GM23338 (cell line): Measurements from ENCODE around the gene ARL15. TPM values are rescaled to one million over a fixed set of nuclear protein-coding genes. Genes with fewer than 3 reads are reported as not detected.

Experiments
- ATAC-seq: fragments of 200-7000 bp; cut with Tn5 transposase; 3 replicates; pipeline ENCODE4 v1.9.1; 2020
- DNase-seq: peaks from one replicate; pipeline ENCODE4 v3.0.0-alpha.2; 2015; ENCODE audit warnings: low spot score
- H2AFZ ChIP-seq: fragments of 200-600 bp; sonication (generic); 2 replicates; pipeline ENCODE4 v1.8.0; 2016; ENCODE audit warnings: antibody characterized with exemption, mild to moderate bottlenecking, moderate library complexity
- H3F3A ChIP-seq: fragments of 200-600 bp; sonication (generic); replicated peaks from 2 replicates; pipeline ENCODE4 v1.8.0; 2017; ENCODE audit warnings: antibody characterized with exemption, mixed run types, low read depth
- H3K27ac ChIP-seq: fragments of 200-600 bp; sonication (generic); 2 replicates; pipeline ENCODE4 v1.6.1; 2016; ENCODE audit warnings: low read depth
- H3K27me3 ChIP-seq: fragments of 200-600 bp; sonication (generic); 2 replicates; pipeline ENCODE4 v1.8.0; 2016; ENCODE audit warnings: mild to moderate bottlenecking, mixed run types, moderate library complexity; ENCODE audit not compliant: insufficient read depth
- H3K36me3 ChIP-seq: fragments of 200-600 bp; sonication (generic); 2 replicates; pipeline ENCODE4 v1.8.0; 2016; ENCODE audit warnings: mild to moderate bottlenecking; ENCODE audit not compliant: insufficient read depth
- H3K4me1 ChIP-seq: fragments of 200-600 bp; sonication (generic); 2 replicates; pipeline ENCODE4 v1.8.0; 2016; ENCODE audit warnings: mild to moderate bottlenecking, moderate library complexity; ENCODE audit not compliant: insufficient read depth
- H3K4me2 ChIP-seq: fragments of 200-600 bp; sonication (generic); 2 replicates; pipeline ENCODE4 v1.7.1; 2017; ENCODE audit warnings: mixed run types
- H3K4me3 ChIP-seq: fragments of 200-600 bp; sonication (generic); 2 replicates; pipeline ENCODE4 v1.6.1; 2016; ENCODE audit warnings: mixed run types
- H3K79me2 ChIP-seq: fragments of 200-600 bp; sonication (generic); replicated peaks from 2 replicates; pipeline ENCODE4 v1.8.0; 2017; ENCODE audit warnings: mild to moderate bottlenecking; ENCODE audit not compliant: insufficient read depth
- H3K9me2 ChIP-seq: fragments of 200-600 bp; sonication (generic); 2 replicates; pipeline ENCODE4 v1.8.0; 2017; ENCODE audit not compliant: insufficient read depth
- H4K20me1 ChIP-seq: fragments of 200-600 bp; sonication (generic); replicated peaks from 2 replicates; pipeline ENCODE4 v1.8.0; 2017; ENCODE audit warnings: mild to moderate bottlenecking; ENCODE audit not compliant: insufficient read depth
- H3K27ac Mint-ChIP-seq: 2 replicates; pipeline ENCODE4 v1.8.0; 2020; ENCODE audit warnings: inconsistent platforms, mild to moderate bottlenecking, moderate library complexity, mixed read lengths
- H3K27me3 Mint-ChIP-seq: 3 replicates; pipeline ENCODE4 v1.8.0; 2022; ENCODE audit warnings: low read depth, mild to moderate bottlenecking, moderate library complexity, mixed read lengths, inconsistent platforms; ENCODE audit not compliant: insufficient read depth, poor library complexity
- H3K36me3 Mint-ChIP-seq: 3 replicates; pipeline ENCODE4 v1.8.0; 2021; ENCODE audit warnings: low read depth, mild to moderate bottlenecking, inconsistent platforms, moderate library complexity, mixed read lengths
- H3K4me1 Mint-ChIP-seq: 3 replicates; pipeline ENCODE4 v1.8.0; 2020; ENCODE audit warnings: mild to moderate bottlenecking, inconsistent platforms, mixed read lengths
- H3K4me3 Mint-ChIP-seq: 3 replicates; pipeline ENCODE4 v1.8.0; 2021; ENCODE audit warnings: moderate library complexity, mild to moderate bottlenecking, inconsistent platforms, mixed read lengths
- H3K9me3 Mint-ChIP-seq: 3 replicates; pipeline ENCODE4 v1.8.0; 2020; ENCODE audit warnings: moderate library complexity, mild to moderate bottlenecking, inconsistent platforms, mixed read lengths
- CREB1 ChIP-seq: fragments of 250-450 bp; sonication (Bioruptor Pico); IDR thresholded peaks from 2 replicates; pipeline ENCODE4 v1.5.0; 2020; ENCODE audit warnings: low read depth, mild to moderate bottlenecking, moderate library complexity
- EZH2 ChIP-seq: fragments of 200-600 bp; sonication (generic); IDR thresholded peaks from one replicate; pipeline ENCODE4 v1.8.0; 2017; ENCODE audit warnings: antibody characterized with exemption, mild to moderate bottlenecking, low read depth; ENCODE audit not compliant: unreplicated experiment
- EZH2phosphoT487 ChIP-seq: fragments of 200-600 bp; sonication (generic); IDR thresholded peaks from one replicate; pipeline ENCODE4 v1.8.1; 2018; ENCODE audit warnings: antibody characterized with exemption; ENCODE audit not compliant: unreplicated experiment
- JUNB ChIP-seq: IDR thresholded peaks from one replicate; pipeline ENCODE4 v1.6.1; 2016; ENCODE audit warnings: antibody characterized with exemption; ENCODE audit not compliant: unreplicated experiment
- NANOG ChIP-seq: IDR thresholded peaks from 2 replicates; pipeline ENCODE4 v1.6.1; 2016; ENCODE audit warnings: antibody characterized with exemption, borderline replicate concordance
- POLR2AphosphoS5 ChIP-seq: IDR thresholded peaks from 2 replicates; pipeline ENCODE4 v1.6.1; 2016; ENCODE audit warnings: antibody characterized with exemption, low read depth
- STAT1 ChIP-seq: IDR thresholded peaks from one replicate; pipeline ENCODE4 v1.6.1; 2016; ENCODE audit warnings: antibody characterized with exemption; ENCODE audit not compliant: unreplicated experiment
- ZNF114 ChIP-seq: fragments of 250-450 bp; sonication (Bioruptor Pico); IDR thresholded peaks from 2 replicates; pipeline ENCODE4 v1.5.0; 2020; ENCODE audit warnings: mild to moderate bottlenecking, moderate library complexity
- ZNF331 ChIP-seq: fragments of 250-450 bp; sonication (Bioruptor Pico); IDR thresholded peaks from 2 replicates; pipeline ENCODE4 v1.5.0; 2020; ENCODE audit warnings: low read depth, mild to moderate bottlenecking, moderate library complexity
- polyA plus RNA-seq: library from polyadenylated mRNA; unstranded; fragments of >200 nt; fragmentation: Nextera tagmentation; extraction: Ambion mirVana; gene quantifications from 2 replicates; pipeline ENCODE4 v1.2.1, GENCODE V29; 2016
- total RNA-seq: library from RNA; depleted of rRNA; stranded (reverse); fragments of >200 nt; shearing (Covaris generic); gene quantifications from 2 replicates; pipeline ENCODE4 v1.2.3, GENCODE V29; 2014
- TF ChIP-seq, protein P1 (sequence below), 2 experiments: fragments of 200-600 bp in 1 of 2; sonication (generic) in 1 of 2; conservative IDR thresholded peaks; 2 replicates each; pipeline versions ENCODE4 v1.5.1 to v1.6.1; 2016 to 2017; ENCODE audit warnings: antibody characterized with exemption in 2 of 2, low read depth in 2 of 2, mild to moderate bottlenecking in 2 of 2, moderate library complexity in 1 of 2
- TF ChIP-seq, protein P2 (sequence below): fragments of 250-450 bp; sonication (Bioruptor Pico); IDR thresholded peaks from 2 replicates; pipeline ENCODE4 v1.5.0; 2020; ENCODE audit warnings: mild to moderate bottlenecking, moderate library complexity
- TF ChIP-seq, protein P3 (sequence below): IDR thresholded peaks from 2 replicates; pipeline ENCODE4 v1.6.1; 2016; ENCODE audit warnings: antibody characterized with exemption
- TF ChIP-seq, protein P4 (sequence below): IDR thresholded peaks from one replicate; pipeline ENCODE4 v1.6.1; 2018; ENCODE audit warnings: antibody characterized with exemption; ENCODE audit not compliant: unreplicated experiment

ARL15 gene
- total and polyA plus RNA-seq, 2 experiments from 2014 or later: 13.0 to 54.0 TPM

DNA sequence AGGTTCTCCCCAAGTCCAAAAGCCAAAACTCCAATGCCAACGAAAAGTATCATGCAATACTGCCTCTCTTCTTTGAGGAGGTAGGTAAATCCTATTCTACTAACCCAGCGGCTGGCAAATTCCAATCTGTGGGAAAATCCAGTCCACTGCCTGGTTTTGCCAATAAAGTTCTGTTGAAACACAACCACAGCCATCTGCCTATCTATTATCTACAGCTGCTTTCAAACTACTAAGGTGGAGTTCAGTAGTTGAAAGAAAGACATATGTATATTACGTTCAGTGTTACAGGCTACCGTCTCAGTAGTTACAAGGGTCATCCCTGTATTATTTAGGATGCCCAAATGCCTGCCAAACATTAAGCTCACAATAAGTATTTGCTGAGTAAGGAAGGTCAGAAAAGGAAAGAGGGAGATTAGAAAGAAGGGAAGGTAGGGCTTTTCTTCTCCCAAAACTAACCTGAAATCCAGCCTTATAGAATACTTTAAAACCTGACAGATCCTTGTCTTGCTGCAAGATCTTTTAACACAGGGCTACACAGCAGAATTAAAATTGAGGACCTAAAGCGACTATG lies 16.2 kb downstream of the ARL15 start:
- no peaks in the 10 kb centered on the region for H3K27me3 ChIP-seq
- peaks cover 84% of the 10 kb centered on the region for H3K79me2 ChIP-seq
- no peaks in the 10 kb centered on the region; the same call in 1 of the 2 replicates for H4K20me1 ChIP-seq
- no peaks in the 10 kb centered on the region for H3F3A ChIP-seq
- no peak for TF ChIP-seq STAT1
- no peak for TF ChIP-seq POLR2AphosphoS5
- no peak for TF ChIP-seq CREB1
- TF ChIP-seq, protein P1, sequence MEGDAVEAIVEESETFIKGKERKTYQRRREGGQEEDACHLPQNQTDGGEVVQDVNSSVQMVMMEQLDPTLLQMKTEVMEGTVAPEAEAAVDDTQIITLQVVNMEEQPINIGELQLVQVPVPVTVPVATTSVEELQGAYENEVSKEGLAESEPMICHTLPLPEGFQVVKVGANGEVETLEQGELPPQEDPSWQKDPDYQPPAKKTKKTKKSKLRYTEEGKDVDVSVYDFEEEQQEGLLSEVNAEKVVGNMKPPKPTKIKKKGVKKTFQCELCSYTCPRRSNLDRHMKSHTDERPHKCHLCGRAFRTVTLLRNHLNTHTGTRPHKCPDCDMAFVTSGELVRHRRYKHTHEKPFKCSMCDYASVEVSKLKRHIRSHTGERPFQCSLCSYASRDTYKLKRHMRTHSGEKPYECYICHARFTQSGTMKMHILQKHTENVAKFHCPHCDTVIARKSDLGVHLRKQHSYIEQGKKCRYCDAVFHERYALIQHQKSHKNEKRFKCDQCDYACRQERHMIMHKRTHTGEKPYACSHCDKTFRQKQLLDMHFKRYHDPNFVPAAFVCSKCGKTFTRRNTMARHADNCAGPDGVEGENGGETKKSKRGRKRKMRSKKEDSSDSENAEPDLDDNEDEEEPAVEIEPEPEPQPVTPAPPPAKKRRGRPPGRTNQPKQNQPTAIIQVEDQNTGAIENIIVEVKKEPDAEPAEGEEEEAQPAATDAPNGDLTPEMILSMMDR (conservative IDR thresholded peaks at IDR 0.05; ENCODE audit: low read depth in 2 of 2): no peak
- TF ChIP-seq JUNB: no peak
- TF ChIP-seq, protein P2, sequence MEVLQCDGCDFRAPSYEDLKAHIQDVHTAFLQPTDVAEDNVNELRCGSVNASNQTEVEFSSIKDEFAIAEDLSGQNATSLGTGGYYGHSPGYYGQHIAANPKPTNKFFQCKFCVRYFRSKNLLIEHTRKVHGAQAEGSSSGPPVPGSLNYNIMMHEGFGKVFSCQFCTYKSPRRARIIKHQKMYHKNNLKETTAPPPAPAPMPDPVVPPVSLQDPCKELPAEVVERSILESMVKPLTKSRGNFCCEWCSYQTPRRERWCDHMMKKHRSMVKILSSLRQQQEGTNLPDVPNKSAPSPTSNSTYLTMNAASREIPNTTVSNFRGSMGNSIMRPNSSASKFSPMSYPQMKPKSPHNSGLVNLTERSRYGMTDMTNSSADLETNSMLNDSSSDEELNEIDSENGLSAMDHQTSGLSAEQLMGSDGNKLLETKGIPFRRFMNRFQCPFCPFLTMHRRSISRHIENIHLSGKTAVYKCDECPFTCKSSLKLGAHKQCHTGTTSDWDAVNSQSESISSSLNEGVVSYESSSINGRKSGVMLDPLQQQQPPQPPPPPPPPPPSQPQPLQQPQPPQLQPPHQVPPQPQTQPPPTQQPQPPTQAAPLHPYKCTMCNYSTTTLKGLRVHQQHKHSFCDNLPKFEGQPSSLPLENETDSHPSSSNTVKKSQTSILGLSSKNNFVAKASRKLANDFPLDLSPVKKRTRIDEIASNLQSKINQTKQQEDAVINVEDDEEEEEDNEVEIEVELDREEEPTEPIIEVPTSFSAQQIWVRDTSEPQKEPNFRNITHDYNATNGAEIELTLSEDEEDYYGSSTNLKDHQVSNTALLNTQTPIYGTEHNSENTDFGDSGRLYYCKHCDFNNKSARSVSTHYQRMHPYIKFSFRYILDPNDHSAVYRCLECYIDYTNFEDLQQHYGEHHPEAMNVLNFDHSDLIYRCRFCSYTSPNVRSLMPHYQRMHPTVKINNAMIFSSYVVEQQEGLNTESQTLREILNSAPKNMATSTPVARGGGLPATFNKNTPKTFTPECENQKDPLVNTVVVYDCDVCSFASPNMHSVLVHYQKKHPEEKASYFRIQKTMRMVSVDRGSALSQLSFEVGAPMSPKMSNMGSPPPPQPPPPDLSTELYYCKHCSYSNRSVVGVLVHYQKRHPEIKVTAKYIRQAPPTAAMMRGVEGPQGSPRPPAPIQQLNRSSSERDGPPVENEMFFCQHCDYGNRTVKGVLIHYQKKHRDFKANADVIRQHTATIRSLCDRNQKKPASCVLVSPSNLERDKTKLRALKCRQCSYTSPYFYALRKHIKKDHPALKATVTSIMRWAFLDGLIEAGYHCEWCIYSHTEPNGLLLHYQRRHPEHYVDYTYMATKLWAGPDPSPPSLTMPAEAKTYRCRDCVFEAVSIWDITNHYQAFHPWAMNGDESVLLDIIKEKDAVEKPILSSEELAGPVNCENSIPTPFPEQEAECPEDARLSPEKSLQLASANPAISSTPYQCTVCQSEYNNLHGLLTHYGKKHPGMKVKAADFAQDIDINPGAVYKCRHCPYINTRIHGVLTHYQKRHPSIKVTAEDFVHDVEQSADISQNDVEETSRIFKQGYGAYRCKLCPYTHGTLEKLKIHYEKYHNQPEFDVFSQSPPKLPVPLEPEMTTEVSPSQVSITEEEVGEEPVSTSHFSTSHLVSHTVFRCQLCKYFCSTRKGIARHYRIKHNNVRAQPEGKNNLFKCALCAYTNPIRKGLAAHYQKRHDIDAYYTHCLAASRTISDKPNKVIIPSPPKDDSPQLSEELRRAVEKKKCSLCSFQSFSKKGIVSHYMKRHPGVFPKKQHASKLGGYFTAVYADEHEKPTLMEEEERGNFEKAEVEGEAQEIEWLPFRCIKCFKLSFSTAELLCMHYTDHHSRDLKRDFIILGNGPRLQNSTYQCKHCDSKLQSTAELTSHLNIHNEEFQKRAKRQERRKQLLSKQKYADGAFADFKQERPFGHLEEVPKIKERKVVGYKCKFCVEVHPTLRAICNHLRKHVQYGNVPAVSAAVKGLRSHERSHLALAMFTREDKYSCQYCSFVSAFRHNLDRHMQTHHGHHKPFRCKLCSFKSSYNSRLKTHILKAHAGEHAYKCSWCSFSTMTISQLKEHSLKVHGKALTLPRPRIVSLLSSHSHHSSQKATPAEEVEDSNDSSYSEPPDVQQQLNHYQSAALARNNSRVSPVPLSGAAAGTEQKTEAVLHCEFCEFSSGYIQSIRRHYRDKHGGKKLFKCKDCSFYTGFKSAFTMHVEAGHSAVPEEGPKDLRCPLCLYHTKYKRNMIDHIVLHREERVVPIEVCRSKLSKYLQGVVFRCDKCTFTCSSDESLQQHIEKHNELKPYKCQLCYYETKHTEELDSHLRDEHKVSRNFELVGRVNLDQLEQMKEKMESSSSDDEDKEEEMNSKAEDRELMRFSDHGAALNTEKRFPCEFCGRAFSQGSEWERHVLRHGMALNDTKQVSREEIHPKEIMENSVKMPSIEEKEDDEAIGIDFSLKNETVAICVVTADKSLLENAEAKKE (CRISPR knock-in tag): no peak
- TF ChIP-seq NANOG: no peak
- TF ChIP-seq ZNF331 (CRISPR knock-in tag): no peak
- TF ChIP-seq, protein P3, sequence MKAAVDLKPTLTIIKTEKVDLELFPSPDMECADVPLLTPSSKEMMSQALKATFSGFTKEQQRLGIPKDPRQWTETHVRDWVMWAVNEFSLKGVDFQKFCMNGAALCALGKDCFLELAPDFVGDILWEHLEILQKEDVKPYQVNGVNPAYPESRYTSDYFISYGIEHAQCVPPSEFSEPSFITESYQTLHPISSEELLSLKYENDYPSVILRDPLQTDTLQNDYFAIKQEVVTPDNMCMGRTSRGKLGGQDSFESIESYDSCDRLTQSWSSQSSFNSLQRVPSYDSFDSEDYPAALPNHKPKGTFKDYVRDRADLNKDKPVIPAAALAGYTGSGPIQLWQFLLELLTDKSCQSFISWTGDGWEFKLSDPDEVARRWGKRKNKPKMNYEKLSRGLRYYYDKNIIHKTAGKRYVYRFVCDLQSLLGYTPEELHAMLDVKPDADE: no peak
- no peak for TF ChIP-seq EZH2
- no peak for TF ChIP-seq EZH2phosphoT487
- TF ChIP-seq ZNF114 (CRISPR knock-in tag): no peak
- TF ChIP-seq, protein P4, sequence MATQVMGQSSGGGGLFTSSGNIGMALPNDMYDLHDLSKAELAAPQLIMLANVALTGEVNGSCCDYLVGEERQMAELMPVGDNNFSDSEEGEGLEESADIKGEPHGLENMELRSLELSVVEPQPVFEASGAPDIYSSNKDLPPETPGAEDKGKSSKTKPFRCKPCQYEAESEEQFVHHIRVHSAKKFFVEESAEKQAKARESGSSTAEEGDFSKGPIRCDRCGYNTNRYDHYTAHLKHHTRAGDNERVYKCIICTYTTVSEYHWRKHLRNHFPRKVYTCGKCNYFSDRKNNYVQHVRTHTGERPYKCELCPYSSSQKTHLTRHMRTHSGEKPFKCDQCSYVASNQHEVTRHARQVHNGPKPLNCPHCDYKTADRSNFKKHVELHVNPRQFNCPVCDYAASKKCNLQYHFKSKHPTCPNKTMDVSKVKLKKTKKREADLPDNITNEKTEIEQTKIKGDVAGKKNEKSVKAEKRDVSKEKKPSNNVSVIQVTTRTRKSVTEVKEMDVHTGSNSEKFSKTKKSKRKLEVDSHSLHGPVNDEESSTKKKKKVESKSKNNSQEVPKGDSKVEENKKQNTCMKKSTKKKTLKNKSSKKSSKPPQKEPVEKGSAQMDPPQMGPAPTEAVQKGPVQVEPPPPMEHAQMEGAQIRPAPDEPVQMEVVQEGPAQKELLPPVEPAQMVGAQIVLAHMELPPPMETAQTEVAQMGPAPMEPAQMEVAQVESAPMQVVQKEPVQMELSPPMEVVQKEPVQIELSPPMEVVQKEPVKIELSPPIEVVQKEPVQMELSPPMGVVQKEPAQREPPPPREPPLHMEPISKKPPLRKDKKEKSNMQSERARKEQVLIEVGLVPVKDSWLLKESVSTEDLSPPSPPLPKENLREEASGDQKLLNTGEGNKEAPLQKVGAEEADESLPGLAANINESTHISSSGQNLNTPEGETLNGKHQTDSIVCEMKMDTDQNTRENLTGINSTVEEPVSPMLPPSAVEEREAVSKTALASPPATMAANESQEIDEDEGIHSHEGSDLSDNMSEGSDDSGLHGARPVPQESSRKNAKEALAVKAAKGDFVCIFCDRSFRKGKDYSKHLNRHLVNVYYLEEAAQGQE: no peak
- DNase-seq: no peak
- no peaks in the 10 kb centered on the region for H3K36me3 ChIP-seq
- peaks cover 31% of the 10 kb centered on the region for H3K4me1 ChIP-seq
- ATAC-seq: no peak
- H3K4me1 Mint-ChIP-seq: peaks cover 49% of the 10 kb centered on the region
- H3K27ac Mint-ChIP-seq: peak overlapping the region; percentile 8; the same call in 1 of the 2 replicates
- H2AFZ ChIP-seq: no peak overlapping the region
- no peaks in the 10 kb centered on the region for H3K27me3 Mint-ChIP-seq
- no peak overlapping the region for H3K4me3 Mint-ChIP-seq
- no peak overlapping the region for H3K4me2 ChIP-seq
- no peaks in the 10 kb centered on the region for H3K9me2 ChIP-seq
- H3K4me3 ChIP-seq: no peak overlapping the region
- H3K27ac ChIP-seq: no peak overlapping the region
- no peaks in the 10 kb centered on the region for H3K36me3 Mint-ChIP-seq
- H3K9me3 Mint-ChIP-seq: no peaks in the 10 kb centered on the region
